K562 (cell line): ENCODE data around the gene PNMA8A.

ENCODE experiments used
- CTCF ChIP-seq, 3 experiments: IDR thresholded peaks in 2 of 3; conservative IDR thresholded peaks in 1 of 3; 2 replicates each; pipeline ENCODE4 v1.5.1; 2011 to 2012; ENCODE audit warnings: low read length in 3 of 3, mild to moderate bottlenecking in 3 of 3, control low read depth in 2 of 3, improper control_type of control experiment in 1 of 3, inconsistent platforms in 1 of 3, low read depth in 1 of 3, mixed read lengths in 1 of 3, moderate library complexity in 1 of 3; ENCODE audit not compliant: insufficient read depth in 2 of 3
- ETS2 ChIP-seq: IDR thresholded peaks from 2 replicates; pipeline ENCODE4 v1.6.1; 2016; ENCODE audit warnings: borderline replicate concordance, missing genetic modification characterization, mild to moderate bottlenecking, moderate library complexity, missing compliant biosample characterization; ENCODE audit not compliant: poor library complexity, severe bottlenecking
- FOSL1 ChIP-seq: fragments of 200-800 bp; sonication (Bioruptor generic); conservative IDR thresholded peaks from 2 replicates; pipeline ENCODE4 v1.6.1; 2016; ENCODE audit warnings: missing genetic modification characterization, missing compliant biosample characterization
- MYNN ChIP-seq, 2 experiments: sonication (generic); formaldehyde crosslinking in 1 of 2; IDR thresholded peaks; 2 replicates each; pipeline versions ENCODE4 v1.5.0 to v1.6.1; 2016 to 2020; ENCODE audit warnings: antibody characterized with exemption in 1 of 2, missing genetic modification reagents in 1 of 2
- PHF20 ChIP-seq: fragments of 450-650 bp; IDR thresholded peaks from 2 replicates; pipeline ENCODE4 v1.6.1; 2018; ENCODE audit not compliant: partially characterized antibody
- POLR2AphosphoS5 ChIP-seq: IDR thresholded peaks from 2 replicates; pipeline ENCODE4 v1.6.1; 2011; ENCODE audit warnings: mild to moderate bottlenecking, low read depth, low read length, moderate library complexity; ENCODE audit not compliant: control insufficient read depth, insufficient read depth
- SIX5 ChIP-seq, 2 experiments: IDR thresholded peaks; 2 replicates each; pipeline ENCODE4 v1.6.1; 2011; ENCODE audit warnings: low read length in 2 of 2, borderline replicate concordance in 1 of 2, low read depth in 1 of 2, mild to moderate bottlenecking in 1 of 2, moderate library complexity in 1 of 2; ENCODE audit not compliant: insufficient read depth in 1 of 2
- SMARCE1 ChIP-seq: fragments of 450-650 bp; IDR thresholded peaks from 2 replicates; pipeline ENCODE4 v1.7.1; 2016; ENCODE audit warnings: mild to moderate bottlenecking
- TAF1 ChIP-seq: IDR thresholded peaks from 2 replicates; pipeline ENCODE4 v1.6.1; 2011; ENCODE audit warnings: mild to moderate bottlenecking, low read length, moderate library complexity; ENCODE audit not compliant: insufficient read depth, control insufficient read depth, severe bottlenecking; ENCODE audit errors: extremely low read depth
- TCFL5 ChIP-seq: fragments of 250-450 bp; sonication (Bioruptor Pico); conservative IDR thresholded peaks from 2 replicates; pipeline ENCODE4 v1.6.1; 2021; ENCODE audit warnings: mild to moderate bottlenecking, moderate library complexity, matching md5 sums
- ZNF584 ChIP-seq: fragments of 200-800 bp; sonication (Bioruptor generic); IDR thresholded peaks from 2 replicates; pipeline ENCODE4 v1.6.1; 2016; ENCODE audit warnings: low read depth, mild to moderate bottlenecking, missing genetic modification characterization, missing compliant biosample characterization
- ZNF589 ChIP-seq: fragments of 200-800 bp; sonication (Bioruptor generic); IDR thresholded peaks from 2 replicates; pipeline ENCODE4 v1.6.1; 2016; ENCODE audit warnings: low read depth, missing genetic modification characterization, missing compliant biosample characterization

GRCh38 chr19:46488551-46488950 is 17.2 kb upstream of the PNMA8A start:
- TF ChIP-seq CTCF (IDR thresholded peaks at IDR 0.05 in 2 of 3, conservative IDR thresholded peaks at IDR 0.05 in 1 of 3; ENCODE audit: insufficient read depth in 2 of 3, low read depth in 1 of 3, low read length in 3 of 3) = no peak
- no peak for TF ChIP-seq ETS2 (tag)
- no peak for TF ChIP-seq ZNF589 (CRISPR knock-in tag)
- TF ChIP-seq TAF1 = no peak
- TF ChIP-seq TCFL5 = no peak
- no peak for TF ChIP-seq MYNN (IDR thresholded peaks at IDR 0.05)
- no peak for TF ChIP-seq MYNN (CRISPR knock-in tag; IDR thresholded peaks at IDR 0.05)
- no peak for TF ChIP-seq ZNF584 (CRISPR knock-in tag)
- no peak for TF ChIP-seq SMARCE1
- no peak for TF ChIP-seq FOSL1
- no peak for TF ChIP-seq POLR2AphosphoS5
- TF ChIP-seq PHF20 = no peak
- no peak for TF ChIP-seq SIX5 (IDR thresholded peaks at IDR 0.05; ENCODE audit: borderline replicate concordance in 1 of 2, insufficient read depth in 1 of 2, low read depth in 1 of 2, low read length in 2 of 2)
